IMR-90 (cell line): ENCODE data around the gene GSN. TPM values are rescaled to one million over a fixed set of nuclear protein-coding genes. Genes with fewer than 3 reads are reported as not detected.

ENCODE experiments used
- ATAC-seq: fragments of 200-7000 bp; cut with Tn5 transposase; 2 replicates; pipeline ENCODE4 v1.9.1; 2020; ENCODE audit warnings: low read depth, mild to moderate bottlenecking, moderate library complexity
- BruUV-seq: library from RNA; stranded (reverse); fragments of 400-500 nt; replicated peaks from 2 replicates; lab custom pipeline; 2021; lab: Mats Ljungman, UMichigan
- CTCF ChIA-PET: fragments of 300-600 bp; formaldehyde crosslinking; extraction: SDS; loops from one replicate; lab custom pipeline; 2021; ENCODE audit warnings: antibody characterized with exemption; lab: Yijun Ruan, JAX
- POLR2A ChIA-PET: fragments of 300-600 bp; sonication (Branson Sonifier 250); formaldehyde crosslinking; loops from one replicate; lab custom pipeline; 2022; ENCODE audit warnings: antibody characterized with exemption; ENCODE audit not compliant: unreplicated experiment; lab: Charles Lee
- DNase-seq: peaks from one replicate; pipeline ENCODE4 v3.0.0; 2013
- H2AFZ ChIP-seq: replicated peaks from 2 replicates; pipeline ENCODE3; 2013; ENCODE audit warnings: low read length, mild to moderate bottlenecking; ENCODE audit not compliant: poor library complexity
- H2AK5ac ChIP-seq: 2 replicates; pipeline ENCODE4 v1.6.1; 2013; ENCODE audit warnings: low read depth, low read length, inconsistent platforms
- H2AK9ac ChIP-seq: replicated peaks from 2 replicates; pipeline ENCODE3; 2013; ENCODE audit warnings: mild to moderate bottlenecking, low read depth, low read length, moderate library complexity; ENCODE audit not compliant: poor library complexity
- H2BK120ac ChIP-seq: 2 replicates; pipeline ENCODE4 v1.6.1; 2013; ENCODE audit warnings: low read depth, low read length, inconsistent platforms
- H2BK15ac ChIP-seq: 3 replicates; pipeline ENCODE4 v1.6.1; 2013; ENCODE audit warnings: low read depth, low read length, inconsistent platforms
- H2BK20ac ChIP-seq: 2 replicates; pipeline ENCODE4 v1.6.1; 2013; ENCODE audit warnings: low read depth, mild to moderate bottlenecking, inconsistent platforms, low read length, moderate library complexity
- H2BK5ac ChIP-seq: 2 replicates; pipeline ENCODE4 v1.6.1; 2013; ENCODE audit warnings: mild to moderate bottlenecking, low read depth, low read length, inconsistent platforms; ENCODE audit not compliant: poor library complexity, severe bottlenecking
- H3K14ac ChIP-seq: replicated peaks from 2 replicates; pipeline ENCODE4 v1.6.1; 2013; ENCODE audit warnings: low read depth, low read length, inconsistent platforms
- H3K18ac ChIP-seq: 2 replicates; pipeline ENCODE4 v1.6.1; 2013; ENCODE audit warnings: low read depth, low read length, control low read depth
- H3K23ac ChIP-seq: 2 replicates; pipeline ENCODE4 v1.6.1; 2013; ENCODE audit warnings: low read depth, low read length, inconsistent platforms
- H3K27ac ChIP-seq: 2 replicates; pipeline ENCODE4 v1.5.1; 2013; ENCODE audit warnings: mild to moderate bottlenecking, control low read depth, low read length; ENCODE audit not compliant: insufficient read depth
- H3K27me3 ChIP-seq: 2 replicates; pipeline ENCODE4 v1.6.1; 2013; ENCODE audit warnings: low read length; ENCODE audit not compliant: control insufficient read depth, insufficient read depth
- H3K36me3 ChIP-seq: 2 replicates; pipeline ENCODE4 v1.6.1; 2013; ENCODE audit warnings: low read length, mixed read lengths; ENCODE audit not compliant: control insufficient read depth, insufficient read depth
- H3K4ac ChIP-seq: 2 replicates; pipeline ENCODE4 v1.6.1; 2013; ENCODE audit warnings: low read depth, low read length, inconsistent platforms
- H3K4me1 ChIP-seq: 2 replicates; pipeline ENCODE4 v1.6.1; 2013; ENCODE audit warnings: low read length, mixed read lengths; ENCODE audit not compliant: control insufficient read depth, insufficient read depth
- H3K4me2 ChIP-seq: 2 replicates; pipeline ENCODE4 v1.6.1; 2013; ENCODE audit warnings: low read depth, mild to moderate bottlenecking, control low read depth, low read length, moderate library complexity
- H3K4me3 ChIP-seq: 2 replicates; pipeline ENCODE4 v1.5.1; 2013; ENCODE audit warnings: low read depth, mild to moderate bottlenecking, control low read depth, low read length, moderate library complexity; ENCODE audit not compliant: insufficient read depth
- H3K56ac ChIP-seq: 2 replicates; pipeline ENCODE4 v1.6.1; 2013; ENCODE audit warnings: low read length, inconsistent platforms; ENCODE audit not compliant: insufficient read depth; ENCODE audit errors: extremely low read depth
- H3K79me1 ChIP-seq, 2 experiments: 2 replicates each; pipeline ENCODE4 v1.6.1; 2013; ENCODE audit warnings: low read length in 2 of 2, inconsistent platforms in 1 of 2, low read depth in 1 of 2
- H3K9ac ChIP-seq: 2 replicates; pipeline ENCODE4 v1.6.1; 2013; ENCODE audit warnings: low read depth, low read length, control low read depth
- H3K9me1 ChIP-seq: 2 replicates; pipeline ENCODE4 v1.6.1; 2013; ENCODE audit warnings: low read length, inconsistent platforms; ENCODE audit not compliant: insufficient read depth
- H3K9me3 ChIP-seq: 2 replicates; pipeline ENCODE4 v1.6.1; 2013; ENCODE audit warnings: low read length; ENCODE audit not compliant: control insufficient read depth, insufficient read depth
- H4K20me1 ChIP-seq: 2 replicates; pipeline ENCODE4 v1.6.1; 2013; ENCODE audit warnings: low read length, inconsistent platforms; ENCODE audit not compliant: insufficient read depth
- H4K5ac ChIP-seq: 2 replicates; pipeline ENCODE4 v1.6.1; 2013; ENCODE audit warnings: mild to moderate bottlenecking, low read depth, low read length, control low read depth
- H4K8ac ChIP-seq, 2 experiments: 2 replicates each; pipeline ENCODE4 v1.6.1; 2013; ENCODE audit warnings: low read depth in 2 of 2, low read length in 2 of 2, control low read depth in 1 of 2, inconsistent platforms in 1 of 2
- H4K91ac ChIP-seq: 2 replicates; pipeline ENCODE4 v1.6.1; 2013; ENCODE audit warnings: low read depth, low read length, inconsistent platforms; ENCODE audit not compliant: insufficient read depth
- BHLHE40 ChIP-seq: fragments of 150-350 bp; IDR thresholded peaks from 2 replicates; pipeline ENCODE4 v1.6.1; 2016; ENCODE audit warnings: mild to moderate bottlenecking, low read depth, low read length
- CEBPB ChIP-seq: IDR thresholded peaks from 2 replicates; pipeline ENCODE4 v1.6.1; 2012; ENCODE audit warnings: low read depth, low read length, improper control_type of control experiment
- CHD1 ChIP-seq: IDR thresholded peaks from 2 replicates; pipeline ENCODE4 v1.6.1; 2012; ENCODE audit warnings: low read depth, low read length, improper control_type of control experiment
- CTCF ChIP-seq: conservative IDR thresholded peaks from 2 replicates; pipeline ENCODE4 v1.5.1; 2012; ENCODE audit warnings: mild to moderate bottlenecking, low read depth, low read length, improper control_type of control experiment
- ELK1 ChIP-seq: fragments of 150-350 bp; IDR thresholded peaks from 2 replicates; pipeline ENCODE4 v1.6.1; 2016; ENCODE audit warnings: low read depth, mild to moderate bottlenecking, low read length, moderate library complexity, borderline replicate concordance
- FOS ChIP-seq: fragments of 150-350 bp; IDR thresholded peaks from 2 replicates; pipeline ENCODE4 v1.6.1; 2016; ENCODE audit warnings: low read depth, low read length
- MAFK ChIP-seq: IDR thresholded peaks from 2 replicates; pipeline ENCODE4 v1.6.1; 2012; ENCODE audit warnings: low read depth, low read length, improper control_type of control experiment
- MAZ ChIP-seq: IDR thresholded peaks from 2 replicates; pipeline ENCODE4 v1.6.1; 2012; ENCODE audit warnings: low read depth, mild to moderate bottlenecking, low read length, improper control_type of control experiment, moderate library complexity, borderline replicate concordance
- MXI1 ChIP-seq: IDR thresholded peaks from 2 replicates; pipeline ENCODE4 v1.6.1; 2012; ENCODE audit warnings: low read depth, mild to moderate bottlenecking, low read length, moderate library complexity, borderline replicate concordance
- NFE2L2 ChIP-seq: fragments of 150-350 bp; IDR thresholded peaks from 2 replicates; pipeline ENCODE4 v1.6.1; 2016; ENCODE audit warnings: low read depth, mild to moderate bottlenecking, low read length
- POLR2A ChIP-seq: IDR thresholded peaks from 2 replicates; pipeline ENCODE4 v1.6.1; 2012; ENCODE audit warnings: mild to moderate bottlenecking, low read depth, low read length
- RAD21 ChIP-seq: IDR thresholded peaks from 2 replicates; pipeline ENCODE4 v1.6.1; 2012; ENCODE audit warnings: low read length, improper control_type of control experiment
- RCOR1 ChIP-seq: IDR thresholded peaks from 2 replicates; pipeline ENCODE4 v1.6.1; 2012; ENCODE audit warnings: mild to moderate bottlenecking, low read length, improper control_type of control experiment; ENCODE audit not compliant: insufficient replicate concordance
- RFX5 ChIP-seq: IDR thresholded peaks from 2 replicates; pipeline ENCODE4 v1.8.0; 2012; ENCODE audit warnings: low read depth, mild to moderate bottlenecking, low read length, moderate library complexity
- SMC3 ChIP-seq: fragments of 150-350 bp; IDR thresholded peaks from 2 replicates; pipeline ENCODE4 v1.6.1; 2016; ENCODE audit warnings: low read depth, mild to moderate bottlenecking, antibody characterized with exemption, low read length, moderate library complexity
- WGBS, 2 experiments: methylation state at CpG; one replicate each; pipeline versions ENCODE4 v1.1.5 to v1.1.7; 2013; ENCODE audit warnings: missing lambda C conversion rate in 2 of 2; ENCODE audit not compliant: insufficient read length in 1 of 2; ENCODE audit errors: extremely low coverage in 2 of 2; 5-methylcytosine and 5-hydroxymethylcytosine counted together
- dilution Hi-C: fragments of 300-500 bp; cut with HindIII; formaldehyde crosslinking; loops from one replicate; pipeline ENCODE4 v1.14.3; 2018; ENCODE audit warnings: low sequenced_read_pairs; ENCODE audit not compliant: unreplicated experiment
- in situ Hi-C: fragments of 300-500 bp; cut with MboI; formaldehyde crosslinking; loops from 3 replicates; pipeline ENCODE4 v1.14.3; 2019; ENCODE audit warnings: low sequenced_read_pairs, inconsistent platforms, mixed read lengths
- intact Hi-C: fragments of 100-400 bp; cut with micrococcal nuclease; formaldehyde crosslinking; loops from 2 replicates; pipeline ENCODE4 v1.10.0; 2022
- polyA plus RNA-seq, 3 experiments: library from polyadenylated mRNA; depleted of rRNA; stranded (reverse); fragments of >200 nt; gene quantifications; 2 replicates each; pipeline ENCODE4 v1.2.3, GENCODE V29; 2012; ENCODE audit warnings: low replicate concordance in 1 of 3
- total RNA-seq: library from RNA; depleted of rRNA; stranded (reverse); fragments of >200 nt; gene quantifications from 2 replicates; pipeline ENCODE4 v1.2.3, GENCODE V29; 2012
- TF ChIP-seq, protein P1 (sequence below): fragments of 150-350 bp; IDR thresholded peaks from 2 replicates; pipeline ENCODE4 v1.6.1; 2017; ENCODE audit warnings: mild to moderate bottlenecking, antibody characterized with exemption, low read length, low read depth

GSN gene
- total and polyA plus RNA-seq, 2 of the 4 experiments (the other 2 are of a cell fraction) = 495 to 547 TPM

GRCh38 chr9:121348221-121348620, 80.3 kb downstream of the GSN start:
- Histone ChIP-seq H3K27ac (peak overlapping the region; percentile 48), H3K23ac (no peak overlapping the region), H3K14ac (0 out of 2 replicates have a peak overlapping the region, but pooled peaks have one; percentile 10), H3K27me3 (no peaks in the 10 kb centered on the region), H2BK20ac (peak overlapping the region; percentile 67), H3K18ac (peak overlapping the region; percentile 75), H4K5ac (0 out of 2 replicates have a peak overlapping the region, but pooled peaks have one; percentile 3), H2AK9ac (no peak overlapping the region), H2BK5ac (peak overlapping the region; percentile 65), H4K20me1 (peaks cover 9% of the 10 kb centered on the region; the same call in 1 of the 2 replicates), H3K36me3 (peaks cover 42% of the 10 kb centered on the region), H2BK120ac (peak overlapping the region; percentile 52; the same call in 1 of the 2 replicates), H4K91ac (peak overlapping the region; percentile 44; the same call in 1 of the 2 replicates), H3K4ac (peak overlapping the region; percentile 13; the same call in 1 of the 2 replicates), H2BK15ac (no peak overlapping the region; the same call in 2 of the 3 replicates), H3K9me3 (no peaks in the 10 kb centered on the region), H3K56ac (no peak overlapping the region; the same call in 1 of the 2 replicates), H2AK5ac (peak overlapping the region; percentile 6), H3K9ac (no peak overlapping the region), H3K79me1 (peaks cover 40 to 64% of the 10 kb centered on the region in 2 experiments), H3K4me3 (no peak overlapping the region), H3K9me1 (peaks cover 14% of the 10 kb centered on the region), H3K4me2 (peak overlapping the region; percentile 48; the same call in 1 of the 2 replicates), H2AFZ (no peak overlapping the region), H3K4me1 (peaks cover 25% of the 10 kb centered on the region), H4K8ac (peak overlapping the region in 1 of 2 experiments; percentile 67; a peak in 2 of 4 replicates)
- dilution Hi-C loops (no loop called here), in situ Hi-C loops (no loop called here), intact Hi-C loops (no loop called here)
- ChIA-PET POLR2A (interaction anchor here (0.9 kb wide), 1 partner anchor 9 kb away, joined by 3 read pairs; no protein-coding TSS in a partner anchor), CTCF (interaction anchor here (0.5 to 1.2 kb wide), 5 partner anchors 11 to 1067 kb away, joined by 3 to 5 read pairs (median 4); no protein-coding TSS in a partner anchor)
- no peak for TF ChIP-seq CHD1
- TF ChIP-seq SMC3 = no peak
- TF ChIP-seq, protein P1, sequence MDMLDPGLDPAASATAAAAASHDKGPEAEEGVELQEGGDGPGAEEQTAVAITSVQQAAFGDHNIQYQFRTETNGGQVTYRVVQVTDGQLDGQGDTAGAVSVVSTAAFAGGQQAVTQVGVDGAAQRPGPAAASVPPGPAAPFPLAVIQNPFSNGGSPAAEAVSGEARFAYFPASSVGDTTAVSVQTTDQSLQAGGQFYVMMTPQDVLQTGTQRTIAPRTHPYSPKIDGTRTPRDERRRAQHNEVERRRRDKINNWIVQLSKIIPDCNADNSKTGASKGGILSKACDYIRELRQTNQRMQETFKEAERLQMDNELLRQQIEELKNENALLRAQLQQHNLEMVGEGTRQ = no peak
- TF ChIP-seq POLR2A = no peak
- TF ChIP-seq CEBPB = no peak
- TF ChIP-seq CTCF = no peak
- no peak for TF ChIP-seq RFX5
- TF ChIP-seq NFE2L2 = no peak
- TF ChIP-seq ELK1 = no peak
- no peak for TF ChIP-seq MXI1
- TF ChIP-seq RAD21 = no peak
- no peak for TF ChIP-seq RCOR1
- no peak for TF ChIP-seq MAZ
- TF ChIP-seq MAFK = no peak
- no peak for TF ChIP-seq BHLHE40
- no peak for TF ChIP-seq FOS
- BruUV-seq = no TSS peak
- DNase-seq (peak; percentile 55), ATAC-seq (peak; percentile 22)
- WGBS, 2 experiments = no CpG with 5 or more reads among the region's 3 CpGs
